IMR-90 (cell line): ENCODE data around the gene DDX6. TPM values are rescaled to one million over a fixed set of nuclear protein-coding genes. Genes with fewer than 3 reads are reported as not detected.
A peak's percentile ranks its signal among the peaks of the same experiment; 100 is the strongest.

Experiments
- ATAC-seq: fragments of 200-7000 bp; cut with Tn5 transposase; 2 replicates; pipeline ENCODE4 v1.9.1; 2020; ENCODE audit warnings: low read depth, mild to moderate bottlenecking, moderate library complexity
- BruUV-seq: library from RNA; stranded (reverse); fragments of 400-500 nt; replicated peaks from 2 replicates; lab custom pipeline; 2021; lab: Mats Ljungman, UMichigan
- CTCF ChIA-PET: fragments of 300-600 bp; formaldehyde crosslinking; extraction: SDS; loops from one replicate; lab custom pipeline; 2021; ENCODE audit warnings: antibody characterized with exemption; lab: Yijun Ruan, JAX
- POLR2A ChIA-PET: fragments of 300-600 bp; sonication (Branson Sonifier 250); formaldehyde crosslinking; loops from one replicate; lab custom pipeline; 2022; ENCODE audit warnings: antibody characterized with exemption; ENCODE audit not compliant: unreplicated experiment; lab: Charles Lee
- DNase-seq: peaks from one replicate; pipeline ENCODE4 v3.0.0; 2013
- H2AFZ ChIP-seq: replicated peaks from 2 replicates; pipeline ENCODE3; 2013; ENCODE audit warnings: low read length, mild to moderate bottlenecking; ENCODE audit not compliant: poor library complexity
- H2AK5ac ChIP-seq: 2 replicates; pipeline ENCODE4 v1.6.1; 2013; ENCODE audit warnings: low read depth, low read length, inconsistent platforms
- H2AK9ac ChIP-seq: replicated peaks from 2 replicates; pipeline ENCODE3; 2013; ENCODE audit warnings: mild to moderate bottlenecking, low read depth, low read length, moderate library complexity; ENCODE audit not compliant: poor library complexity
- H2BK120ac ChIP-seq: 2 replicates; pipeline ENCODE4 v1.6.1; 2013; ENCODE audit warnings: low read depth, low read length, inconsistent platforms
- H2BK15ac ChIP-seq: 3 replicates; pipeline ENCODE4 v1.6.1; 2013; ENCODE audit warnings: low read depth, low read length, inconsistent platforms
- H2BK20ac ChIP-seq: 2 replicates; pipeline ENCODE4 v1.6.1; 2013; ENCODE audit warnings: low read depth, mild to moderate bottlenecking, inconsistent platforms, low read length, moderate library complexity
- H2BK5ac ChIP-seq: 2 replicates; pipeline ENCODE4 v1.6.1; 2013; ENCODE audit warnings: mild to moderate bottlenecking, low read depth, low read length, inconsistent platforms; ENCODE audit not compliant: poor library complexity, severe bottlenecking
- H3K14ac ChIP-seq: replicated peaks from 2 replicates; pipeline ENCODE4 v1.6.1; 2013; ENCODE audit warnings: low read depth, low read length, inconsistent platforms
- H3K18ac ChIP-seq: 2 replicates; pipeline ENCODE4 v1.6.1; 2013; ENCODE audit warnings: low read depth, low read length, control low read depth
- H3K23ac ChIP-seq: 2 replicates; pipeline ENCODE4 v1.6.1; 2013; ENCODE audit warnings: low read depth, low read length, inconsistent platforms
- H3K27ac ChIP-seq: 2 replicates; pipeline ENCODE4 v1.5.1; 2013; ENCODE audit warnings: mild to moderate bottlenecking, control low read depth, low read length; ENCODE audit not compliant: insufficient read depth
- H3K27me3 ChIP-seq: 2 replicates; pipeline ENCODE4 v1.6.1; 2013; ENCODE audit warnings: low read length; ENCODE audit not compliant: control insufficient read depth, insufficient read depth
- H3K36me3 ChIP-seq: 2 replicates; pipeline ENCODE4 v1.6.1; 2013; ENCODE audit warnings: low read length, mixed read lengths; ENCODE audit not compliant: control insufficient read depth, insufficient read depth
- H3K4ac ChIP-seq: 2 replicates; pipeline ENCODE4 v1.6.1; 2013; ENCODE audit warnings: low read depth, low read length, inconsistent platforms
- H3K4me1 ChIP-seq: 2 replicates; pipeline ENCODE4 v1.6.1; 2013; ENCODE audit warnings: low read length, mixed read lengths; ENCODE audit not compliant: control insufficient read depth, insufficient read depth
- H3K4me2 ChIP-seq: 2 replicates; pipeline ENCODE4 v1.6.1; 2013; ENCODE audit warnings: low read depth, mild to moderate bottlenecking, control low read depth, low read length, moderate library complexity
- H3K4me3 ChIP-seq: 2 replicates; pipeline ENCODE4 v1.5.1; 2013; ENCODE audit warnings: low read depth, mild to moderate bottlenecking, control low read depth, low read length, moderate library complexity; ENCODE audit not compliant: insufficient read depth
- H3K56ac ChIP-seq: 2 replicates; pipeline ENCODE4 v1.6.1; 2013; ENCODE audit warnings: low read length, inconsistent platforms; ENCODE audit not compliant: insufficient read depth; ENCODE audit errors: extremely low read depth
- H3K79me1 ChIP-seq, 2 experiments: 2 replicates each; pipeline ENCODE4 v1.6.1; 2013; ENCODE audit warnings: low read length in 2 of 2, inconsistent platforms in 1 of 2, low read depth in 1 of 2
- H3K9ac ChIP-seq: 2 replicates; pipeline ENCODE4 v1.6.1; 2013; ENCODE audit warnings: low read depth, low read length, control low read depth
- H3K9me1 ChIP-seq: 2 replicates; pipeline ENCODE4 v1.6.1; 2013; ENCODE audit warnings: low read length, inconsistent platforms; ENCODE audit not compliant: insufficient read depth
- H3K9me3 ChIP-seq: 2 replicates; pipeline ENCODE4 v1.6.1; 2013; ENCODE audit warnings: low read length; ENCODE audit not compliant: control insufficient read depth, insufficient read depth
- H4K20me1 ChIP-seq: 2 replicates; pipeline ENCODE4 v1.6.1; 2013; ENCODE audit warnings: low read length, inconsistent platforms; ENCODE audit not compliant: insufficient read depth
- H4K5ac ChIP-seq: 2 replicates; pipeline ENCODE4 v1.6.1; 2013; ENCODE audit warnings: mild to moderate bottlenecking, low read depth, low read length, control low read depth
- H4K8ac ChIP-seq, 2 experiments: 2 replicates each; pipeline ENCODE4 v1.6.1; 2013; ENCODE audit warnings: low read depth in 2 of 2, low read length in 2 of 2, control low read depth in 1 of 2, inconsistent platforms in 1 of 2
- H4K91ac ChIP-seq: 2 replicates; pipeline ENCODE4 v1.6.1; 2013; ENCODE audit warnings: low read depth, low read length, inconsistent platforms; ENCODE audit not compliant: insufficient read depth
- BHLHE40 ChIP-seq: fragments of 150-350 bp; IDR thresholded peaks from 2 replicates; pipeline ENCODE4 v1.6.1; 2016; ENCODE audit warnings: mild to moderate bottlenecking, low read depth, low read length
- NFE2L2 ChIP-seq: fragments of 150-350 bp; IDR thresholded peaks from 2 replicates; pipeline ENCODE4 v1.6.1; 2016; ENCODE audit warnings: low read depth, mild to moderate bottlenecking, low read length
- WGBS, 2 experiments: methylation state at CpG; one replicate each; pipeline versions ENCODE4 v1.1.5 to v1.1.7; 2013; ENCODE audit warnings: missing lambda C conversion rate in 2 of 2; ENCODE audit not compliant: insufficient read length in 1 of 2; ENCODE audit errors: extremely low coverage in 2 of 2; 5-methylcytosine and 5-hydroxymethylcytosine counted together
- dilution Hi-C: fragments of 300-500 bp; cut with HindIII; formaldehyde crosslinking; loops from one replicate; pipeline ENCODE4 v1.14.3; 2018; ENCODE audit warnings: low sequenced_read_pairs; ENCODE audit not compliant: unreplicated experiment
- in situ Hi-C: fragments of 300-500 bp; cut with MboI; formaldehyde crosslinking; loops from 3 replicates; pipeline ENCODE4 v1.14.3; 2019; ENCODE audit warnings: low sequenced_read_pairs, inconsistent platforms, mixed read lengths
- intact Hi-C: fragments of 100-400 bp; cut with micrococcal nuclease; formaldehyde crosslinking; loops from 2 replicates; pipeline ENCODE4 v1.10.0; 2022
- polyA plus RNA-seq, 3 experiments: library from polyadenylated mRNA; depleted of rRNA; stranded (reverse); fragments of >200 nt; gene quantifications; 2 replicates each; pipeline ENCODE4 v1.2.3, GENCODE V29; 2012; ENCODE audit warnings: low replicate concordance in 1 of 3
- total RNA-seq: library from RNA; depleted of rRNA; stranded (reverse); fragments of >200 nt; gene quantifications from 2 replicates; pipeline ENCODE4 v1.2.3, GENCODE V29; 2012

Gene DDX6
- total and polyA plus RNA-seq, 2 of the 4 experiments (the other 2 are of a cell fraction) = 19.2 to 197 TPM

GRCh38 chr11:118757876-118758399 lies 33.0 kb downstream of the DDX6 start:
- H3K9me1 ChIP-seq = no peaks in the 10 kb centered on the region
- H2BK20ac ChIP-seq = no peak overlapping the region
- no peak overlapping the region for H3K27ac ChIP-seq
- no peak for ATAC-seq
- H2AFZ ChIP-seq = no peak overlapping the region
- H3K79me1 ChIP-seq = peaks cover 11 to 18% of the 10 kb centered on the region in 2 experiments
- H3K18ac ChIP-seq = no peak overlapping the region
- TF ChIP-seq NFE2L2 (peak; percentile 20; the same call in 1 of the 2 replicates), BHLHE40 (no peak)
- no peak overlapping the region for H3K9ac ChIP-seq
- H3K14ac ChIP-seq = no peak overlapping the region
- H3K23ac ChIP-seq = no peak overlapping the region
- intact Hi-C loops = no loop called here
- no peak overlapping the region for H2BK120ac ChIP-seq
- H4K8ac ChIP-seq = no peak overlapping the region
- peaks cover 66% of the 10 kb centered on the region for H3K36me3 ChIP-seq
- dilution Hi-C loops = no loop called here
- no peak overlapping the region for H4K91ac ChIP-seq
- peaks cover 5% of the 10 kb centered on the region; the same call in 1 of the 2 replicates for H4K20me1 ChIP-seq
- no TSS peak for BruUV-seq
- no peaks in the 10 kb centered on the region for H3K9me3 ChIP-seq
- no peak overlapping the region for H2AK9ac ChIP-seq
- H4K5ac ChIP-seq = no peak overlapping the region
- no peak overlapping the region for H3K4me2 ChIP-seq
- H3K4me1 ChIP-seq = no peaks in the 10 kb centered on the region
- 100% methylated on average over 1 of the region's 4 CpGs; no CpG with 5 or more reads in 1 of the 2 experiments for WGBS, 2 experiments
- in situ Hi-C loops = no loop called here
- H2AK5ac ChIP-seq = no peak overlapping the region
- no peaks in the 10 kb centered on the region for H3K27me3 ChIP-seq
- POLR2A ChIA-PET = no interaction called here
- DNase-seq = no peak
- H2BK15ac ChIP-seq = no peak overlapping the region
- no peak overlapping the region for H2BK5ac ChIP-seq
- CTCF ChIA-PET = no interaction called here
- no peak overlapping the region for H3K4me3 ChIP-seq
- no peak overlapping the region for H3K4ac ChIP-seq
- H3K56ac ChIP-seq = no peak overlapping the region
